Activated T-cell treated with anti-CD3 and anti-CD28 coated beads, Interleukin-2, amount 50 U/mL, for 72 hours (primary cell): ENCODE results near the gene ITCH. TPM values are rescaled to one million over a fixed set of nuclear protein-coding genes. Genes with fewer than 3 reads are reported as not detected.
"Not testable (repeated sequence)": the region's sequence is repeated elsewhere in the genome, so short reads cannot be mapped to it uniquely, and the experiment has no call there.

ENCODE experiments used
- ATAC-seq, 2 donors: fragments of 150-1000 bp; cut with Tn5 transposase; replicated peaks in 1 of 2; 2 replicates each; pipeline ENCODE4 v1.10.0; 2021; ENCODE audit warnings: moderate library complexity in 2 of 2, mild to moderate bottlenecking in 1 of 2
- DNase-seq, 2 donors: peaks; one replicate each; pipeline ENCODE4 v3.0.0; 2021 to 2022; ENCODE audit warnings: mixed read lengths in 1 of 2
- H3K27ac Mint-ChIP-seq: one replicate; pipeline ENCODE4 v1.8.0; 2022; ENCODE audit warnings: mild to moderate bottlenecking, moderate library complexity, mixed read lengths
- H3K27me3 Mint-ChIP-seq: one replicate; pipeline ENCODE4 v1.8.0; 2022; ENCODE audit warnings: low read depth, mixed read lengths
- H3K36me3 Mint-ChIP-seq, 2 donors: one replicate each; pipeline ENCODE4 v1.8.0; 2022; ENCODE audit warnings: mixed read lengths in 2 of 2, mild to moderate bottlenecking in 1 of 2; ENCODE audit not compliant: insufficient read depth in 2 of 2
- H3K4me1 Mint-ChIP-seq: one replicate; pipeline ENCODE4 v1.8.0; 2022; ENCODE audit warnings: low read depth, mixed read lengths
- H3K4me3 Mint-ChIP-seq, 2 donors: one replicate each; pipeline ENCODE4 v1.8.0; 2022; ENCODE audit warnings: mild to moderate bottlenecking in 2 of 2, mixed read lengths in 2 of 2, moderate library complexity in 2 of 2
- H3K9me3 Mint-ChIP-seq, 2 donors: one replicate each; pipeline ENCODE4 v1.8.0; 2022; ENCODE audit warnings: mixed read lengths in 2 of 2
- total RNA-seq, 2 donors: library from RNA; stranded (reverse); gene quantifications; one replicate each; pipeline ENCODE4 v1.2.3, GENCODE V29; 2022

Gene ITCH
- total RNA-seq, 2 donors from 2014 or later: 66.5 to 72.1 TPM

DNA sequence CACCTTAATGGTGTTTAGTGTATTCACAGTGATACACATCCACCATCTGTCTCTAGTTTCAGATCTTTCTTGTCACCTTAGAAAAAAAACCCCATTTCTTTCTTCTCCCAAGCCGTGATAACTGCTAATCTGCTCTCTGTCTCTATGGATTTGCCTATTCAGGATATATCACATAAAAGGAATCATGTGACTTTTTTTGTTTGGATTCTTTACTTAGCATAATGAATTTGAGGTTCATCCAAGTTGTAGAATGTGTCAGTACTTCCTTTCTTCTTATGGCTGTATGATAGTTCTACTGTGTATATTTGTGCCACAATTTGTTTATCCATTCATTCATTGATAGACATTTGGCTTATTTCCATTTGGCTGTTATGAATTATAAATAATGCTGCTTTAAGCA lies 57.1 kb downstream of the ITCH start:
- Mint-ChIP-seq H3K27ac (no peak overlapping the region), H3K4me3 (no peak overlapping the region), H3K9me3 (no peaks in the 10 kb centered on the region), H3K4me1 (peaks cover 17% of the 10 kb centered on the region), H3K36me3 (peaks cover 0 to 16% of the 10 kb centered on the region in 2 donors), H3K27me3 (no peaks in the 10 kb centered on the region)
- ATAC-seq: no peak
- no peak for DNase-seq

DNA sequence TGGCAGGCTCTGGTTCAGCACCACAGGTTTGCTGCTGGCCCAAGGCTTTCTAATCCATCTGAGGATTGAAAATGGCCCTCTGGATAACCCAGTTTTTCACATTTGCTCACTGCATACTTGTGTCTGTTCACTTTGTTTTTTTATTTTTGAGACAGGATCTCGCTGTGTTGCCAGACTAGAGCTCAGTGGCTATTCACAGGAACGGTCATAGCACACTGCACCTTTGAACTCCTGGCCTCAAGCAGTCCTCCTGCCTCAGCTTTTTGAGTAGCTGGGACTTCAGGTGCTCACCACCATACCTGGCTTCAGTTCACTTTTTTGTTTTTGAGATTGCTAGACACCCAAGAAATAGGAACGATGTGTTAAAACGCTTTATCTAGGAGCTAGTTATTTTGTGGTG lies 57.9 kb downstream of the ITCH start:
- no peak for ATAC-seq
- Mint-ChIP-seq H3K9me3 (no peaks in the 10 kb centered on the region), H3K36me3 (peaks cover 0 to 18% of the 10 kb centered on the region in 2 donors), H3K27me3 (no peaks in the 10 kb centered on the region), H3K4me1 (peaks cover 15% of the 10 kb centered on the region), H3K27ac (no peak overlapping the region), H3K4me3 (no peak overlapping the region)
- no peak for DNase-seq

GRCh38 chr20:34421766-34422466 lies 58.8 kb downstream of the ITCH start:
- H3K27me3 Mint-ChIP-seq: no peaks in the 10 kb centered on the region
- H3K9me3 Mint-ChIP-seq: no peaks in the 10 kb centered on the region
- no peak overlapping the region for H3K4me3 Mint-ChIP-seq
- peaks cover 0 to 17% of the 10 kb centered on the region in 2 donors for H3K36me3 Mint-ChIP-seq
- H3K27ac Mint-ChIP-seq: no peak overlapping the region
- ATAC-seq (no peak), DNase-seq (no peak)
- H3K4me1 Mint-ChIP-seq: peaks cover 7% of the 10 kb centered on the region

DNA sequence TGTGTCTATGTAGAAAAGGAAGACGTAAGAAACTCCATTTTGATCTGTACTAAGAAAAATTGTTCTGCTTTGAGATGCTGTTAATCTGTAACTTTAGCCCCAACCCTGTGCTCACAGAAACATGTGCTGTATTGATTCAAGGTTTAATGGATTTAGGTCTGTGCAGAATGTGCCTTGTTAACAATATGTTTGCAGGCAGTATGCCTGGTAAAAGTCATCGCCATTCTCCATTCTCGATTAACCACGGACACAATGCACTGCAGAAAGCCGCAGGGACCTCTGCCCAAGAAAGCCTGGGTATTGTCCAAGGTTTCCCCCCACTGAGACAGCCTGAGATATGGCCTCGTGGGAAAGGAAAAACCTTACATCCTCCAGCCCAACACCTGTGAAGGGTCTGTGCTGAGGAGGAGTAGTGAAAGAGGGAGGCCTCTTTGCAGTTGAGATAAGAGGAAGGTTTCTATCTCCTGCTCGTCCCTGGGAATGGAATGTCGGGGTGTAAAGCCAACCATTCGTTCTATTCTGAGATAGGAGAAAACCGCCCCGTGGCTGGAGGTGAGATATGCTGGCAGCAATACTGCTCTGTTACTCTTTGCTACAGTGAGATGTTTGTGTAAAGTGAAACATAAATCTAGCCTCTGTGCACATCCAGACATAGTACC lies 62.1 kb downstream of the ITCH start:
- not testable (repeated sequence) for H3K9me3 Mint-ChIP-seq, H3K4me1 Mint-ChIP-seq, DNase-seq, H3K27me3 Mint-ChIP-seq, H3K27ac Mint-ChIP-seq, H3K4me3 Mint-ChIP-seq, ATAC-seq
- peaks cover 0 to 11% of the 10 kb centered on the region in 2 donors for H3K36me3 Mint-ChIP-seq

GRCh38 chr20:34426026-34426425 lies 63.0 kb downstream of the ITCH start:
- Mint-ChIP-seq H3K9me3 (no peaks in the 10 kb centered on the region), H3K27ac (peak overlapping the region; percentile 14), H3K4me1 (peaks cover 7% of the 10 kb centered on the region), H3K4me3 (no peak overlapping the region), H3K36me3 (peaks cover 3 to 8% of the 10 kb centered on the region in 2 donors), H3K27me3 (no peaks in the 10 kb centered on the region)
- no peak for DNase-seq
- ATAC-seq: peak in 1 of 2 donors; percentile 41

- peaks cover 3 to 8% of the 10 kb centered on the region in 2 donors for H3K36me3 Mint-ChIP-seq
- H3K27ac Mint-ChIP-seq: no peak overlapping the region
- H3K9me3 Mint-ChIP-seq: no peaks in the 10 kb centered on the region
- no peak for DNase-seq
- no peak overlapping the region for H3K4me3 Mint-ChIP-seq
- H3K4me1 Mint-ChIP-seq: peaks cover 7% of the 10 kb centered on the region
- no peaks in the 10 kb centered on the region for H3K27me3 Mint-ChIP-seq
- no peak for ATAC-seq
Observed at GRCh38 chr20:34427331-34427730, 64.3 kb downstream of the ITCH start.

- no peak overlapping the region for H3K27ac Mint-ChIP-seq
- no peaks in the 10 kb centered on the region for H3K9me3 Mint-ChIP-seq
- DNase-seq: no peak
- no peaks in the 10 kb centered on the region for H3K27me3 Mint-ChIP-seq
- H3K4me3 Mint-ChIP-seq: no peak overlapping the region
- peaks cover 3 to 8% of the 10 kb centered on the region in 2 donors for H3K36me3 Mint-ChIP-seq
- ATAC-seq: no peak
- peaks cover 7% of the 10 kb centered on the region for H3K4me1 Mint-ChIP-seq
Observed at GRCh38 chr20:34427784-34428183, 64.7 kb downstream of the ITCH start.

DNA sequence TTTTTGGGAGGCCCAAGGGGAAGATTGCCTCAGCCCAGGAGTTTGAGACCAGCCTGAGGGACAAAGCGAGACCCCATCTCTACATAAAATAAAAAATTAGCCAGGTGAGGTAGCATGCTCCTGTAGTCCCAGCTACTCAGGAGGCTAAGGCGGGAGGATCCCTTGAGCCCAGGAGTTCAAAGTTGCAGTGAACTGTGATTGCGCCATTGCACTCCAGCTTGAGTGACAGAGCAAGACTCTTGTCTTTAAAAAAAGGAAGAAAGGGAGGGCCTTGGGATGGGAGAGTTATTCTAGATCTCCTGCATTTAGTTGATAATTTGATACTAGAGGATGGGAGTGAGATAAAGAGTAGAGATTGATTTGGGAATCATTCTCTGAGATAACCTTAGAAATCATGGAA lies 68.1 kb downstream of the ITCH start:
- no peaks in the 10 kb centered on the region for H3K9me3 Mint-ChIP-seq
- peaks cover 1 to 3% of the 10 kb centered on the region in 2 donors for H3K36me3 Mint-ChIP-seq
- no peak overlapping the region for H3K4me3 Mint-ChIP-seq
- ATAC-seq: no peak
- H3K27me3 Mint-ChIP-seq: no peaks in the 10 kb centered on the region
- no peaks in the 10 kb centered on the region for H3K4me1 Mint-ChIP-seq
- H3K27ac Mint-ChIP-seq: no peak overlapping the region
- no peak for DNase-seq

DNA sequence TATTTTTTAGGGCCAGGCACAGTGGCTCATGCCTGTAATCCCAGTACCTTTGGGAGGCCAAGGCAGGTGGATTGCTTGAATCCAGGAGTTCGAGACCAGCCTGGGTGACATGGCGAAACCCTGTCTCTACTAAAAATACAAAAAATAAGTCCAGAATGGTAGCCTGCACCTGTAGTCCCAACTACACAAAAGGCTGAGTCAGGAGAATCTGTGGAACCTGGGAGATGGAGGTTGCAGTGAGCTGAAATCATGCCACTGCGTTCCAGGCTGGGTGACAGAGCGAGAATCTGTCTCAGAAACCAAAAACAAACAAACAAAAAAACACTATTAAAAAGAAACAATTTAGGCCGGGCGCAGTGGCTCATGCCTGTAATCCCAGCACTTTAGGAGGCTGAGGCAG lies 69.6 kb downstream of the ITCH start:
- H3K4me1 Mint-ChIP-seq, H3K4me3 Mint-ChIP-seq, H3K9me3 Mint-ChIP-seq, DNase-seq, H3K27me3 Mint-ChIP-seq, H3K27ac Mint-ChIP-seq, H3K36me3 Mint-ChIP-seq, ATAC-seq: not testable (repeated sequence)

DNA sequence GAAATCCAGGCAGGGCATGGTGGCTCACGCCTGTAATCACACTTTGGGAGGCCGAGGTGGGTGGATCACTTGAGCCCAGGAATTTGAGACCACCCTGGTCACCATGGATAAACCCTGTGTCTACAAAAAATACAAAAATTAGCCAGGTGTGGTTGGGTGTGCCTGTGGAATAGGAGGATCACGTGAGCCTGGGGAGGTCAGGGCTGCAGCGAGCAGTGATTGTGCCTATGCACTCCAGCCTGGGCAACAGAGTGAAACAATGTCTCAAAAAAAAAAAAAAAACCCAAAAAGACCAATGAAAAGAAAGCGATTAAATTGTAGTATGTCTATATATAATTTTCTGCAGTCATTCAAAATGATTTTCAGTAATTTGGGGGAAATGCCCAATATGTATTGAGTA lies 70.3 kb downstream of the ITCH start:
- Mint-ChIP-seq H3K27me3 (no peaks in the 10 kb centered on the region), H3K27ac (no peak overlapping the region), H3K36me3 (peaks cover 0 to 3% of the 10 kb centered on the region in 2 donors)

DNA sequence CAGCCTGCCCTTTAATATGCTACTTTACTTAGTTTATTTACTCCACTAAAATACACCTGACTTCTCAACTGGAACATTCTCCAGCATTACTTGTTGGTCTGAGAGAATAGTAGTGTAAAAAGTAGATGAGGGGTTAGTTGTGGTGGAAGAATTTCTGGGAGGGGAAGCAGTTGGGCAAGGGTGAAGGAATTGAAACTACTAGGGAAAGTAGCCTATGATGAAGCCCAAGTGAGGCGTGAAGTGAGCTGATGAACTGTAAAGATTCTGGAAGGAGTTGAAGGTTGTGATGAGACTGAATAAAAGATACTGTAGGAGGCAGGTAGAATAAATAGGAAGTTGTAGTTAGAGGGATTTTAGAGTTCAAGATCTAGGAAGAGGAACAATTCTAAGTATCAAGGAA lies 72.5 kb downstream of the ITCH start:
- H3K9me3 Mint-ChIP-seq: no peaks in the 10 kb centered on the region
- no peaks in the 10 kb centered on the region for H3K4me1 Mint-ChIP-seq
- H3K27me3 Mint-ChIP-seq: no peaks in the 10 kb centered on the region
- H3K4me3 Mint-ChIP-seq: no peak overlapping the region
- DNase-seq (no peak), ATAC-seq (no peak)
- peaks cover 1 to 3% of the 10 kb centered on the region in 2 donors for H3K36me3 Mint-ChIP-seq
- H3K27ac Mint-ChIP-seq: peak overlapping the region; percentile 3

More for the DNA sequence above, 70.3 kb downstream of the ITCH start:
- Mint-ChIP-seq H3K4me1 (no peaks in the 10 kb centered on the region), H3K9me3 (no peaks in the 10 kb centered on the region), H3K4me3 (no peak overlapping the region)
- ATAC-seq (no peak), DNase-seq (no peak)

DNA sequence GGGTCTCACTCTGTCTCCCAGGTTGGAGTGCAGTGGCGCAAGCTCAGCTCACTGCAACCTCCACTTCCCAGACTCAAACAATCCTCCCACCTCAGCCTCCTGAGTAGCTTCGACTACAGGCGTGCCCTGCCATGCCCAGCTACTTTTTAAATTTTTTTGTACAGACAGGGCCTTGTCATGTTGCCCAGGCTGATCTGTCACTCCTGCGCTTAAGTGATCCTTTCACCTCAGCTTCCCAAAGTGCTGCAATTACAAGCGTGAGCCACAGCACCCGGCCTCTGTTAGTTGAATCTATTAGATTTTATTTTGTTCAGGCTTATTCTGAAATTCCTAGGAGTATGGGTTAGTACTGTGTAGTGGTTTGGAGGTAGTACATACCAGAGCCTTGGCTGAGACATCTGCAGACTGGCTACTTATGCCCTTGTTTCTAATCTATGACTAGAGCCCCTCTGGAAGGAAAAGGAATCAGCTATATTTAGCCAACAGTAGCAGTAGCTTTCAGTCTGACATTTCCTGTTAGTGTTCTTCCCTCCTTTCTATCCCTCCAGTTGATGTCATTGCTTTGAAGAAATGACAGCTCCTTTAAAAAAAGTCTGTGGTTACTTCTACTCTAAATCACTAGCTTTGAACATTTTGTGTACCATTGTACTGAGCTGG lies 74.4 kb downstream of the ITCH start:
- no peak for ATAC-seq
- Mint-ChIP-seq H3K27me3 (no peaks in the 10 kb centered on the region), H3K4me3 (no peak overlapping the region), H3K36me3 (peaks cover 0 to 12% of the 10 kb centered on the region in 2 donors), H3K27ac (peak overlapping the region; percentile 29), H3K4me1 (no peaks in the 10 kb centered on the region), H3K9me3 (no peaks in the 10 kb centered on the region)
- DNase-seq: no peak

- Mint-ChIP-seq H3K4me3 (no peak overlapping the region), H3K9me3 (no peaks in the 10 kb centered on the region), H3K27ac (peak overlapping the region; percentile 70), H3K4me1 (no peaks in the 10 kb centered on the region), H3K36me3 (peaks cover 0 to 12% of the 10 kb centered on the region in 2 donors), H3K27me3 (no peaks in the 10 kb centered on the region)
- DNase-seq (no peak), ATAC-seq (no peak)
Observed at GRCh38 chr20:34439168-34439567, 76.1 kb downstream of the ITCH start.
